A549 (cell line): Measurements from ENCODE around the gene SCAMP3.

Experiments
- CTCF ChIP-seq: fragments of >200 bp; sonication (Bioruptor Twin); formaldehyde crosslinking; IDR thresholded peaks from 3 replicates; pipeline ENCODE4 v1.5.1; 2016
- EHMT2 ChIP-seq: fragments of 200-600 bp; sonication (generic); IDR thresholded peaks from 2 replicates; pipeline ENCODE4 v1.6.1; 2016; ENCODE audit warnings: antibody characterized with exemption, low read depth, mild to moderate bottlenecking, moderate library complexity
- EP300 ChIP-seq, 2 experiments: fragments of >200 bp; sonication (Bioruptor Twin); formaldehyde crosslinking; IDR thresholded peaks; 2 replicates in 1 of 2; 3 replicates in 1 of 2; pipeline ENCODE4 v1.6.1; 2016 to 2017
- FOXS1 ChIP-seq: fragments of 250-450 bp; sonication (Bioruptor Pico); IDR thresholded peaks from 2 replicates; pipeline ENCODE4 v1.5.0; 2020; ENCODE audit warnings: mild to moderate bottlenecking, moderate library complexity
- MAFK ChIP-seq: fragments of 450-650 bp; IDR thresholded peaks from 2 replicates; pipeline ENCODE4 v1.6.1; 2014; ENCODE audit not compliant: partially characterized antibody
- MYC ChIP-seq: IDR thresholded peaks from 2 replicates; pipeline ENCODE4 v1.6.1; 2012; ENCODE audit warnings: mild to moderate bottlenecking, inconsistent platforms, low read length, improper control_type of control experiment, borderline replicate concordance
- PBX3 ChIP-seq: IDR thresholded peaks from 2 replicates; pipeline ENCODE4 v1.6.1; 2012
- PHF8 ChIP-seq: fragments of 200-600 bp; sonication (generic); IDR thresholded peaks from 2 replicates; pipeline ENCODE4 v1.6.1; 2016; ENCODE audit warnings: low read depth, mild to moderate bottlenecking, antibody characterized with exemption, moderate library complexity, borderline replicate concordance
- POLR2A ChIP-seq: IDR thresholded peaks from 2 replicates; pipeline ENCODE4 v1.6.1; 2012; ENCODE audit warnings: mild to moderate bottlenecking, low read length
- SREBF2 ChIP-seq: fragments of 450-650 bp; IDR thresholded peaks from 2 replicates; pipeline ENCODE4 v1.6.1; 2014; ENCODE audit warnings: mild to moderate bottlenecking, moderate library complexity
- USF2 ChIP-seq: fragments of 450-650 bp; IDR thresholded peaks from 2 replicates; pipeline ENCODE4 v1.6.1; 2014; ENCODE audit warnings: antibody characterized with exemption

- TF ChIP-seq USF2: no peak
- TF ChIP-seq POLR2A: no peak
- TF ChIP-seq MYC: no peak
- no peak for TF ChIP-seq CTCF
- no peak for TF ChIP-seq MAFK
- no peak for TF ChIP-seq SREBF2
- TF ChIP-seq PBX3: no peak
- TF ChIP-seq FOXS1 (CRISPR knock-in tag): no peak
- TF ChIP-seq PHF8: no peak
- TF ChIP-seq EHMT2: no peak
- TF ChIP-seq EP300 (IDR thresholded peaks at IDR 0.05): no peak
Observed at GRCh38 chr1:155285063-155285462, 22.9 kb upstream of the SCAMP3 start.
